Fibroblast of skin of left biceps (primary cell): ENCODE results near the gene MNAT1.

ENCODE experiments used
- DNase-seq, 2 experiments: peaks; one replicate each; pipeline ENCODE4 v3.0.0-alpha.2; 2013; ENCODE audit warnings: low read depth in 2 of 2

The MNAT1 gene

DNA sequence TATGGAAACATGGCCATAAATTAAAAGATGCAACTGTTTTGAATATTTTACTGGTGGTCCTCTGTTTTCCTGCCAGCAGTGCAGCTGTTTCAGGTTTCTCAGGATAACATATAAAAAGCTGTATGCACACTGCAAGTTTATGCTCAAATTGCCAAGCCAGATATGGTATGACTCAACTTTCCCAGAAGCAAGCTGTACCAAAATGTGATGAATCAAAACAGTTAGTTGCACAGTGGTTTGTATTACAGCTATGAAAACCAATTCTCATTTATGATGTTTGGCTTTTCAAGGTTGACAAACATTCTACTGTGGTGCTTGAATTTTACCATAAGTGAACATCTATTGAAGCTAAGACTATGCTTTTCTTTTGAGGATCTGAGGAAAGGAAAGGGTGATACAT lies 230.8 kb downstream of the MNAT1 start:
- peak; percentile 65 to 66 for DNase-seq

GRCh38 chr14:60968099-60968498 lies 233.5 kb downstream of the MNAT1 start:
- no peak for DNase-seq

- no peak for DNase-seq
Measured at GRCh38 chr14:60968671-60969070, 234.1 kb downstream of the MNAT1 start.

DNA sequence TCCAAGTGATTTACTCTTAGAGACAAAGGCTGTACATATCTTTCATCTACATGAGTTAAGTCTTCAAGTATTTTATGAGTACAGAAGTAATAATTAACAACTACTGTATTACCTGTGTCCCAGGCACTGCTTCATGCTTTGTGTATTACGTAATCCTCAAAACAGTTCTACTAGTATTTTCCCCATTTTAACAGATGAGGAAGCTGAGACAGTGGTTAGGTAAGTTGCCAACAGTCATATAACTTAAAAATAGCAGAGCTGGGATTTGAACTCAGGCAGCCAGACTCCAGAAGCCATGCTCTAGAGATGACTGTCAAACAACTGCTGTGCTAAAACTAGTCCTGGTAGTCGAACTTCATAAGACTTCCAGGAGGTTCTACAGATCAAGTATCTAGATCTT lies 235.6 kb downstream of the MNAT1 start:
- DNase-seq = no peak

GRCh38 chr14:60971271-60971670 lies 236.7 kb downstream of the MNAT1 start:
- no peak for DNase-seq

DNA sequence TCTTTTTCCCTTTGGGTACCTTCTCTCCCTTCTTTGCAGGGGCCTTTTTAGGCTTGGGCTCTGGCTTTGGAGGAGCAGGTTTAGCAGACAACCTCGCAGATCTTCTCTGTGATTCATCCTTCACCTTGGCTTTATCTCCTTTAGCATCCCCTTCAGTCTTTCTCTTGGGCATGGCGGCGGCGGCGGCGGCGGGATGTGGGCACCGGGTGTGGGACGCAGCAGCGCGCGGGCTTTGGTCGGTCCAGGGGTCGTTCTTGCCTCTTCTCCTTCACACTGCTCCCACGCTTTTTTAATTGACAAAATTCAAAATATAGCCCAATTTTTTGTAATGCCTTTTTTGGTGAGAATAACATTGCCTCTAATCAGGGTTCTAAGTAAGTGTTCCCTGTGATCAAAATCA lies 237.7 kb downstream of the MNAT1 start:
- no peak for DNase-seq

GRCh38 chr14:60973070-60973469 lies 238.5 kb downstream of the MNAT1 start:
- no peak for DNase-seq

GRCh38 chr14:60974090-60974651 lies 239.6 kb downstream of the MNAT1 start:
- no peak for DNase-seq

GRCh38 chr14:60975551-60975950 lies 241.0 kb downstream of the MNAT1 start:
- DNase-seq = no peak

DNA sequence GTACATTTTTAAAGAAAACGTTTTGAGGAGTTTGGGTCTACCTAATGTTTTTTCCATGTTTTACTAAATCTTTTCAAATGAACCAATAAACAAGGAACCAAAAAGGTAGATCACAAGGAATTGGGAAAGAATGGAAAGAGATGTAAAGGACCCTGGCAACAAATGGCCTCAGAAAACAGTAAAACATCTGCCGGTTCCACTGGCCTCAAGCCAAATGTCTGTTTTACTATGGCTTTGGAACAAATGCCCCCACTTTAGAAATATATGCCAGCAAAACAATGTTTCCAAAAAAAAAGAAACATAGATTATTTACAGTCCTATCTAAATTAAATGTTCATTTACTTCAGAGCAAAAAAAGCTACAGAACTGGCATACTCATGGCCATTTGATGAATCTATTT lies 243.3 kb downstream of the MNAT1 start:
- DNase-seq = no peak

GRCh38 chr14:60980811-60981632 lies 246.5 kb downstream of the MNAT1 start, which contains the start of the genes SLC38A6 and TRMT5:
Gene SLC38A6, plus strand, starts transcription at chr14:60981245. Its CDS starts 33 bp downstream, at chr14:60981278.
Gene TRMT5, minus strand, starts transcription at chr14:60981079. Its CDS starts 106 bp downstream, at chr14:60980973.
- DNase-seq = peak; percentile 87 to 90

GRCh38 chr14:60981633-60982455 lies 247.3 kb downstream of the MNAT1 start:
- DNase-seq = peak; percentile 52 to 56

- DNase-seq = no peak
Measured at GRCh38 chr14:60984196-60984595, 249.6 kb downstream of the MNAT1 start.

- no peak for DNase-seq
Measured at GRCh38 chr14:60986500-60986899, 251.9 kb downstream of the MNAT1 start.

GRCh38 chr14:60989599-60989998 lies 255.0 kb downstream of the MNAT1 start:
- DNase-seq = no peak

DNA sequence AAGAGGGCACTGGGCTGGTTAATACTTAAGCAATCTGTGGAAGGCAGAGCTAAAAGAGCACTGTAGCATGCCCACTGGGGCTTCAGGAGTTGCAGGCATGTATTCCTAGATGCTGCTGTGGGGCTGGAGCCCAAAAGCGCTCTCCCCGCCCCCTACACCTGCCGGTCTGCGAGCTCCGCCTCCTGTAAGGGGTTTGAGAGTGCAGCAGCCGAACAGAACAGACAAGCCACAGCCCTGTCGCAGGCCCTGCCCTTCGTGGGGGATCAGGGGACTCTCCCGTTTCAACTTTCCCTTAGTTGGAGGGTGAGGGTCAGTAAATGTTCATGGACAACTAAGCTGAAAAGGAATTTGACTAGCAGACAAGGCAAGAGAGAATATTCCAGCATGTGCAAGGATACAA lies 264.1 kb downstream of the MNAT1 start:
- DNase-seq = no peak

- DNase-seq = no peak
Measured at GRCh38 chr14:60999536-60999935, 265.0 kb downstream of the MNAT1 start.

GRCh38 chr14:61003571-61003970 lies 269.0 kb downstream of the MNAT1 start:
- peak in 1 of 2 experiments; percentile 10 for DNase-seq

GRCh38 chr14:61019537-61019936 lies 285.0 kb downstream of the MNAT1 start:
- no peak for DNase-seq
